B cell (primary cell): Measurements from ENCODE around the gene ZBTB48. TPM values are rescaled to one million over a fixed set of nuclear protein-coding genes. Genes with fewer than 3 reads are reported as not detected.

Experiments
- ATAC-seq: fragments of 200-7000 bp; cut with Tn5 transposase; one replicate; pipeline ENCODE4 v1.10.0; 2021; ENCODE audit warnings: low read depth, mild to moderate bottlenecking, moderate number of reproducible peaks, moderate library complexity
- CTCF ChIA-PET: fragments of 350-600 bp; sonication (Branson Sonifier 250); formaldehyde crosslinking; loops from one replicate; lab custom pipeline; 2021; ENCODE audit warnings: antibody characterized with exemption, inconsistent platforms; lab: Charles Lee
- POLR2A ChIA-PET: fragments of 350-600 bp; sonication (Branson Sonifier 250); formaldehyde crosslinking; loops from one replicate; lab custom pipeline; 2021; ENCODE audit warnings: antibody characterized with exemption; lab: Charles Lee
- DNase-seq: peaks from one replicate; pipeline ENCODE4 v3.0.0; 2013
- H2AFZ ChIP-seq: 2 replicates; pipeline ENCODE4 v1.6.1; 2012; ENCODE audit warnings: mild to moderate bottlenecking, low read depth, low read length; ENCODE audit not compliant: insufficient read depth, poor library complexity, severe bottlenecking
- H3K27ac ChIP-seq, 2 donors: 1 replicate in 1 of 2; 2 replicates in 1 of 2; pipeline ENCODE4 v1.5.1; 2012 to 2013; ENCODE audit warnings: low read length in 2 of 2, mild to moderate bottlenecking in 2 of 2, moderate library complexity in 1 of 2
- H3K27me3 ChIP-seq, 4 experiments: fragments of 200-600 bp in 1 of 4; sonication (generic) in 1 of 4; replicated peaks in 1 of 4; 1 replicate in 2 of 4; 2 replicates in 2 of 4; pipeline versions ENCODE4 v1.6.1 to v1.7.0; 2013 to 2016; ENCODE audit warnings: low read length in 3 of 4, mild to moderate bottlenecking in 2 of 4, mixed read lengths in 1 of 4, moderate library complexity in 1 of 4; ENCODE audit not compliant: insufficient read depth in 4 of 4, control insufficient read depth in 3 of 4; ENCODE audit errors: control extremely low read depth in 1 of 4
- H3K36me3 ChIP-seq, 2 experiments: replicated peaks in 1 of 2; 1 replicate in 1 of 2; 2 replicates in 1 of 2; pipeline versions ENCODE4 v1.6.1 to v1.7.1; 2013; ENCODE audit warnings: low read length in 1 of 2; ENCODE audit not compliant: insufficient read depth in 2 of 2, control insufficient read depth in 1 of 2; ENCODE audit errors: control extremely low read depth in 1 of 2, extremely low read depth in 1 of 2
- H3K4me1 ChIP-seq, 2 donors: fragments of 200-600 bp in 1 of 2; sonication (generic) in 1 of 2; 1 replicate in 1 of 2; 2 replicates in 1 of 2; pipeline versions ENCODE4 v1.5.1 to v1.6.1; 2013 to 2017; ENCODE audit warnings: low read length in 2 of 2; ENCODE audit not compliant: control insufficient read depth in 2 of 2, insufficient read depth in 2 of 2
- H3K4me2 ChIP-seq: replicated peaks from 2 replicates; pipeline ENCODE3; 2012; ENCODE audit warnings: mild to moderate bottlenecking, low read depth, low read length; ENCODE audit not compliant: poor library complexity, severe bottlenecking
- H3K4me3 ChIP-seq, 5 experiments: fragments of 200-600 bp in 1 of 5; sonication (generic) in 1 of 5; 1 replicate in 3 of 5; 2 replicates in 2 of 5; pipeline versions ENCODE4 v1.5.1 to v1.7.0; 2011 to 2016; ENCODE audit warnings: low read length in 4 of 5, mild to moderate bottlenecking in 4 of 5, low read depth in 2 of 5, control low read depth in 1 of 5, moderate library complexity in 1 of 5; ENCODE audit not compliant: insufficient read depth in 1 of 5; ENCODE audit errors: control extremely low read depth in 1 of 5, extremely low read depth in 1 of 5
- H3K79me2 ChIP-seq: fragments of 200-600 bp; sonication (generic); one replicate; pipeline ENCODE4 v1.6.0; 2016; ENCODE audit warnings: low read length; ENCODE audit not compliant: control insufficient read depth, insufficient read depth
- H3K9ac ChIP-seq: fragments of 200-600 bp; sonication (generic); 2 replicates; pipeline ENCODE4 v1.6.1; 2017; ENCODE audit warnings: mild to moderate bottlenecking, low read length, moderate library complexity
- H3K9me3 ChIP-seq, 3 donors: one replicate each; pipeline versions ENCODE4 v1.6.1 to v1.7.1; 2013; ENCODE audit warnings: low read length in 2 of 3; ENCODE audit not compliant: control insufficient read depth in 2 of 3, insufficient read depth in 1 of 3; ENCODE audit errors: control extremely low read depth in 1 of 3
- H4K20me1 ChIP-seq: 2 replicates; pipeline ENCODE4 v1.6.0; 2012; ENCODE audit warnings: mild to moderate bottlenecking, low read length; ENCODE audit not compliant: insufficient read depth, control insufficient read depth, poor library complexity, severe bottlenecking
- H3K27ac Mint-ChIP-seq: one replicate; pipeline ENCODE4 v1.8.0; 2021; ENCODE audit warnings: mixed read lengths
- H3K27me3 Mint-ChIP-seq: one replicate; pipeline ENCODE4 v1.8.0; 2021; ENCODE audit warnings: mixed read lengths
- H3K4me1 Mint-ChIP-seq: one replicate; pipeline ENCODE4 v1.8.0; 2021; ENCODE audit warnings: mixed read lengths
- H3K4me3 Mint-ChIP-seq: one replicate; pipeline ENCODE4 v1.8.0; 2021; ENCODE audit warnings: mixed read lengths
- H3K9me3 Mint-ChIP-seq: one replicate; pipeline ENCODE4 v1.8.0; 2022; ENCODE audit warnings: mixed read lengths; ENCODE audit not compliant: insufficient read depth
- EZH2 ChIP-seq: IDR thresholded peaks from 2 replicates; pipeline ENCODE4 v1.6.1; 2012; ENCODE audit warnings: borderline replicate concordance, low read depth, mild to moderate bottlenecking, moderate library complexity, low read length; ENCODE audit not compliant: insufficient read depth, poor library complexity, severe bottlenecking
- WGBS: methylation state at CpG from one replicate; pipeline ENCODE4 v1.1.5; 2013; ENCODE audit warnings: missing lambda C conversion rate; ENCODE audit not compliant: insufficient coverage; 5-methylcytosine and 5-hydroxymethylcytosine counted together
- intact Hi-C: fragments of 100-400 bp; cut with micrococcal nuclease; formaldehyde crosslinking; loops from one replicate; pipeline ENCODE4 v1.10.0; 2022
- polyA plus RNA-seq: library from polyadenylated mRNA; depleted of rRNA; stranded (reverse); fragments of >200 nt; gene quantifications from 2 replicates; pipeline ENCODE4 v1.2.3, GENCODE V29; 2012
- total RNA-seq, 2 donors: library from RNA; stranded (reverse); fragments of 120-200 nt in 1 of 2; gene quantifications; 1 replicate in 1 of 2; 2 replicates in 1 of 2; pipeline versions ENCODE4 v1.2.3 to v1.2.4, GENCODE V29; 2013 to 2022
- TF ChIP-seq, protein P1 (sequence below): fragments of 200-600 bp; IDR thresholded peaks from one replicate; pipeline ENCODE4 v1.8.0; 2022; ENCODE audit warnings: antibody characterized with exemption, mild to moderate bottlenecking

The ZBTB48 gene
- total and polyA plus RNA-seq, 2 donors (not counting 1 experiment from before 2014, with no cell fraction given): 65.6 to 100 TPM

GRCh38 chr1:6560267-6560666 is 19.5 kb upstream of the ZBTB48 start:
- intact Hi-C loops: no loop called here
- Histone ChIP-seq H4K20me1 (no peaks in the 10 kb centered on the region), H3K9ac (no peak overlapping the region), H3K27me3 (peaks cover 0 to 7% (median 0%) of the 10 kb centered on the region in 4 experiments), H3K4me3 (no peak overlapping the region), H3K27ac (no peak overlapping the region), H3K9me3 (no peaks in the 10 kb centered on the region), H3K79me2 (peaks cover 5% of the 10 kb centered on the region), H2AFZ (no peak overlapping the region), H3K4me1 (peaks cover 0 to 2% of the 10 kb centered on the region in 2 donors), H3K36me3 (no peaks in the 10 kb centered on the region), H3K4me2 (no peak overlapping the region)
- POLR2A ChIA-PET: no interaction called here
- H3K4me1 Mint-ChIP-seq: peaks cover 2% of the 10 kb centered on the region
- DNase-seq: no peak
- TF ChIP-seq EZH2: no peak
- TF ChIP-seq, protein P1, sequence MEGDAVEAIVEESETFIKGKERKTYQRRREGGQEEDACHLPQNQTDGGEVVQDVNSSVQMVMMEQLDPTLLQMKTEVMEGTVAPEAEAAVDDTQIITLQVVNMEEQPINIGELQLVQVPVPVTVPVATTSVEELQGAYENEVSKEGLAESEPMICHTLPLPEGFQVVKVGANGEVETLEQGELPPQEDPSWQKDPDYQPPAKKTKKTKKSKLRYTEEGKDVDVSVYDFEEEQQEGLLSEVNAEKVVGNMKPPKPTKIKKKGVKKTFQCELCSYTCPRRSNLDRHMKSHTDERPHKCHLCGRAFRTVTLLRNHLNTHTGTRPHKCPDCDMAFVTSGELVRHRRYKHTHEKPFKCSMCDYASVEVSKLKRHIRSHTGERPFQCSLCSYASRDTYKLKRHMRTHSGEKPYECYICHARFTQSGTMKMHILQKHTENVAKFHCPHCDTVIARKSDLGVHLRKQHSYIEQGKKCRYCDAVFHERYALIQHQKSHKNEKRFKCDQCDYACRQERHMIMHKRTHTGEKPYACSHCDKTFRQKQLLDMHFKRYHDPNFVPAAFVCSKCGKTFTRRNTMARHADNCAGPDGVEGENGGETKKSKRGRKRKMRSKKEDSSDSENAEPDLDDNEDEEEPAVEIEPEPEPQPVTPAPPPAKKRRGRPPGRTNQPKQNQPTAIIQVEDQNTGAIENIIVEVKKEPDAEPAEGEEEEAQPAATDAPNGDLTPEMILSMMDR: no peak
- no peak overlapping the region for H3K27ac Mint-ChIP-seq
- no peaks in the 10 kb centered on the region for H3K9me3 Mint-ChIP-seq
- H3K4me3 Mint-ChIP-seq: no peak overlapping the region
- WGBS: 82% methylated on average over 8 of the region's 9 CpGs
- CTCF ChIA-PET: no interaction called here
- peaks cover 4% of the 10 kb centered on the region for H3K27me3 Mint-ChIP-seq
- ATAC-seq: no peak

GRCh38 chr1:6569033-6569432 is 10.8 kb upstream of the ZBTB48 start:
- Histone ChIP-seq H3K9ac (no peak overlapping the region), H4K20me1 (no peaks in the 10 kb centered on the region), H3K4me3 (no peak overlapping the region), H3K27me3 (peaks cover 0 to 3% (median 0%) of the 10 kb centered on the region in 4 experiments), H3K4me2 (no peak overlapping the region), H3K79me2 (no peaks in the 10 kb centered on the region), H2AFZ (no peak overlapping the region), H3K9me3 (peaks cover 0 to 6% (median 0%) of the 10 kb centered on the region in 3 donors), H3K4me1 (no peaks in the 10 kb centered on the region), H3K36me3 (no peaks in the 10 kb centered on the region), H3K27ac (no peak overlapping the region)
- Mint-ChIP-seq H3K4me3 (no peak overlapping the region), H3K9me3 (no peaks in the 10 kb centered on the region), H3K4me1 (no peaks in the 10 kb centered on the region), H3K27ac (no peak overlapping the region), H3K27me3 (peaks cover 18% of the 10 kb centered on the region)
- ATAC-seq (no peak), DNase-seq (no peak)
- 88% methylated on average over 11 of the region's 11 CpGs for WGBS
- no peak for TF ChIP-seq EZH2
- TF ChIP-seq, protein P1: no peak
- ChIA-PET CTCF (interaction anchor here (0.7 kb wide), 1 partner anchor 119 kb away, joined by 4 read pairs; no protein-coding TSS in a partner anchor), POLR2A (no interaction called here)
- intact Hi-C loops: no loop called here
